ENCODE results near the gene SP4.

Gene SP4

DNA sequence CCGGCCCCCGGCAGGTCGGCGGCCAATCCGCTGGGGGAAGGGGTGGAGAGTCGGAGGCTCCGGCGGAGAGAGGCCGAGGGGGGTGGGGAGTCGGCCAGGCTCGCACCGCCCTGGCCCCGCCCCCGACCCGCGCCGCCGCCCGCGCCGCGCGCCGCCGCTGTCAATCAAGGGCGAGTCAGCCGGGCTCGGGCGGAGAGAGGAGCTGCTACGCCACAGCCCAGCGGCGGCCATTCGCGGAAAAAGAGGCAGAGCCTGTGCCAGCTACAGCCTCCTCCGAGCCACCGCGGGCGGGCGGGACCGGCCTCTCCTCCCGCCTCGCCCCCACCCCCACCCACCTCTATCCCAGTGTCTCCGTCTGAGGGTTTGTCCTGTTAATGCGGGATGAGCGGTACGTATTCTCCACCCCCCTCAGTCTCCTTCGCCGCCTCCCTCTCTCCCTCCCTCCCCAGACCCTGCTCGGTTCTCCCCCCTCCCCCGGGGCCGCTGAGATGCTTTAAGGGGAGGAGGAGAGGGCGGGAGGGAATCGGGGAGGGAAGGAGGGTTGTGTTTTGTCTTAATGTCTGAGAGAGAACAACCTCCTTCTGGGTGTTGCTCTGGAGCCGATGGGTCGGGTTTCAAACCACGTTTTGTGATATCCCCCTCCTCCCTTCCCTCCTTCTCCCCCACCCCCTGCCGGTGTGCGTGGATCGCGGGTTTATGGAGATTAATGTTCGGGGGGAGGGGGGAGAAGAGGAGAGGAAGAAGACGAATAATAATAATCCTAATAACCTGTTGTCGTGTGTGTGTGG, at the start of gene SP4:
TSS of gene SP4 (plus strand) at position 213 of the 788 bp plus-strand sequence. CDS start at position 382, 169 bp downstream.
- Histone ChIP-seq H3K4me3 (ENCODE audit: low read depth in 1 of 2, low read length in 2 of 2) (peak within 1 kb of the TSS; percentile 73 to 75), H3K9ac (ENCODE audit: low read depth, low read length) (peak within 1 kb of the TSS; percentile 95), H3K27me3 (ENCODE audit: insufficient read depth, low read length, poor library complexity) (no peaks in the 10 kb centered on the region), H2AFZ (ENCODE audit: low read depth, low read length) (peak within 1 kb of the TSS; percentile 81), H3K9me3 (ENCODE audit: insufficient read depth, low read length, severe bottlenecking) (no peaks in the 10 kb centered on the region), H3K27ac (ENCODE audit: low read length) (peak within 1 kb of the TSS; percentile 100), H3K4me1 (ENCODE audit: insufficient read depth, low read length) (peaks cover 56% of the 10 kb centered on the region), H3K4me2 (ENCODE audit: insufficient read depth, low read length) (peak within 1 kb of the TSS; percentile 77), H3K79me2 (ENCODE audit: insufficient read depth, low read length) (peaks cover 20% of the 10 kb centered on the region; the same call in 1 of the 2 replicates), H4K20me1 (ENCODE audit: insufficient read depth, low read length) (no peaks in the 10 kb centered on the region), H3K36me3 (ENCODE audit: insufficient read depth, low read length) (peaks cover 11% of the 10 kb centered on the region)
- TF ChIP-seq CTCF (IDR thresholded peaks at IDR 0.05; ENCODE audit: borderline replicate concordance, extremely low read depth, low read length, poor library complexity, severe bottlenecking), result no peak
- TF ChIP-seq EZH2 (IDR thresholded peaks at IDR 0.05; ENCODE audit: borderline replicate concordance, low read depth, low read length, severe bottlenecking), result no peak
- ATAC-seq (ENCODE audit: insufficient read depth, low read depth), result peak; percentile 67
- peak; percentile 96 for DNase-seq

GRCh38 chr7:21383227-21384220, 44.4 kb upstream of the SP4 start:
- H2AFZ ChIP-seq (ENCODE audit: low read depth, low read length), result no peak overlapping the region
- TF ChIP-seq CTCF (IDR thresholded peaks at IDR 0.05; ENCODE audit: borderline replicate concordance, extremely low read depth, low read length, poor library complexity, severe bottlenecking), result no peak
- no peak for TF ChIP-seq EZH2 (IDR thresholded peaks at IDR 0.05; ENCODE audit: borderline replicate concordance, low read depth, low read length, severe bottlenecking)
- H3K36me3 ChIP-seq (ENCODE audit: insufficient read depth, low read length), result no peaks in the 10 kb centered on the region
- no peak overlapping the region for H3K27ac ChIP-seq (ENCODE audit: low read length)
- no peaks in the 10 kb centered on the region for H3K79me2 ChIP-seq (ENCODE audit: insufficient read depth, low read length)
- H4K20me1 ChIP-seq (ENCODE audit: insufficient read depth, low read length), result no peaks in the 10 kb centered on the region
- H3K4me2 ChIP-seq (ENCODE audit: insufficient read depth, low read length), result no peak overlapping the region
- ATAC-seq (ENCODE audit: insufficient read depth, low read depth) (no peak), DNase-seq (no peak)
- no peaks in the 10 kb centered on the region for H3K4me1 ChIP-seq (ENCODE audit: insufficient read depth, low read length)
- H3K27me3 ChIP-seq (ENCODE audit: insufficient read depth, low read length, poor library complexity), result no peaks in the 10 kb centered on the region
- H3K9me3 ChIP-seq (ENCODE audit: insufficient read depth, low read length, severe bottlenecking), result no peaks in the 10 kb centered on the region
- no peak overlapping the region for H3K9ac ChIP-seq (ENCODE audit: low read depth, low read length)
- no peak overlapping the region for H3K4me3 ChIP-seq (ENCODE audit: low read depth in 1 of 2, low read length in 2 of 2)

DNA sequence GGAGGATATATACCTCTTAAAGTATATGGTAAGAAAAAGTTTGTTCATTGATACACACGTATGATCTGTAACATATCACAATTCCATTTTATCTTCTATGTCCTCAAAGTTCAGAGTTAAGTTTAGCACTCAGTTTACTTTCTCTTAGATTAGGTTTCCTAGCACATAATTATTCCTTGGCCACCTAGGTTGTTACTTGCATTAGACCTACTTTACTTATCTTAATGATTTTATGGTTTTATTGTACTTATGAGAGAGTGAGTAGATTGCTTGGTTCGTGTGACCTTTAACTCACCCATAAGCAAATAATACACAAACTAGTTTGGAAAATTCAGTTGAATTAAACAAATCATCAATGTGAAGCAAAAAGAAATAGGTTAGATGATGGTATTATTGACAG, 33.9 kb upstream of the SP4 start:
- Histone ChIP-seq H4K20me1 (ENCODE audit: insufficient read depth, low read length) (no peaks in the 10 kb centered on the region), H3K4me3 (ENCODE audit: low read depth in 1 of 2, low read length in 2 of 2) (no peak overlapping the region), H3K27me3 (ENCODE audit: insufficient read depth, low read length, poor library complexity) (peaks cover 2% of the 10 kb centered on the region), H3K9ac (ENCODE audit: low read depth, low read length) (no peak overlapping the region), H3K4me1 (ENCODE audit: insufficient read depth, low read length) (no peaks in the 10 kb centered on the region), H3K79me2 (ENCODE audit: insufficient read depth, low read length) (no peaks in the 10 kb centered on the region), H3K36me3 (ENCODE audit: insufficient read depth, low read length) (no peaks in the 10 kb centered on the region), H3K27ac (ENCODE audit: low read length) (no peak overlapping the region), H3K4me2 (ENCODE audit: insufficient read depth, low read length) (no peak overlapping the region), H3K9me3 (ENCODE audit: insufficient read depth, low read length, severe bottlenecking) (no peaks in the 10 kb centered on the region), H2AFZ (ENCODE audit: low read depth, low read length) (no peak overlapping the region)
- no peak for TF ChIP-seq EZH2 (IDR thresholded peaks at IDR 0.05; ENCODE audit: borderline replicate concordance, low read depth, low read length, severe bottlenecking)
- no peak for TF ChIP-seq CTCF (IDR thresholded peaks at IDR 0.05; ENCODE audit: borderline replicate concordance, extremely low read depth, low read length, poor library complexity, severe bottlenecking)
- DNase-seq (no peak), ATAC-seq (ENCODE audit: insufficient read depth, low read depth) (no peak)

Measured in DND-41 (cell line).